Measurements from ENCODE around the gene RPH3AL.

DNA sequence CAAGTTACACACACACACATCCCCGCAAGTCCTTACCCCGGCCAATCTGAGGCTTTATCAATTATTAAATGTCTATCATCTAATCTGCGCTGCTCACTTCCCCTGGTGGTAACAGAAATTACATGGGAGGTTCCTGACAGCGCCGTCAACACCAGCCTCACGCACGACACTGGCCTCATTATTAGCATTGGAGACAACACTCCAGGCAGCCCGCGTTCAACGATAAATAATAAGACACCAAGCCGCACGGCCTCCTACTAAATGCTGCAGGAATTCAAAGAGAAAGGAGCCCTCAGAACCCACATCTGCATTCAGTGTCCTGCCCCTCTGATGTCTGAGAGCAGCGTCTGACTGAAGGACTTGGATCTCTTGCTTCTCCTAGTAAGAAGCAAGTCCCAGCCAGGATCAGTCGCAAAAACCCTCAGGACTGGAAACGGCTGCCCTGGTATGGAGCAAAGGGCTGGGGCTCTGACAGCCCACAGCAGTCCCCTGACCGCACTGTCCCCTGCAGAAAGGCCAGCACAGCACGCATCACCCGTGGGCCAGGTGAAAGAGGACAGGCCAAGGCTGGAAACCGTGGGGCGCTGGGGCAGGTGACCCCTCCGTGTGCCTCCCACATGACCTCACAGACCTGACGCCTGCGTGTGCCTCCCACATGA, 7.6 kb upstream of the RPH3AL start:
- TF ChIP-seq, protein P1, sequence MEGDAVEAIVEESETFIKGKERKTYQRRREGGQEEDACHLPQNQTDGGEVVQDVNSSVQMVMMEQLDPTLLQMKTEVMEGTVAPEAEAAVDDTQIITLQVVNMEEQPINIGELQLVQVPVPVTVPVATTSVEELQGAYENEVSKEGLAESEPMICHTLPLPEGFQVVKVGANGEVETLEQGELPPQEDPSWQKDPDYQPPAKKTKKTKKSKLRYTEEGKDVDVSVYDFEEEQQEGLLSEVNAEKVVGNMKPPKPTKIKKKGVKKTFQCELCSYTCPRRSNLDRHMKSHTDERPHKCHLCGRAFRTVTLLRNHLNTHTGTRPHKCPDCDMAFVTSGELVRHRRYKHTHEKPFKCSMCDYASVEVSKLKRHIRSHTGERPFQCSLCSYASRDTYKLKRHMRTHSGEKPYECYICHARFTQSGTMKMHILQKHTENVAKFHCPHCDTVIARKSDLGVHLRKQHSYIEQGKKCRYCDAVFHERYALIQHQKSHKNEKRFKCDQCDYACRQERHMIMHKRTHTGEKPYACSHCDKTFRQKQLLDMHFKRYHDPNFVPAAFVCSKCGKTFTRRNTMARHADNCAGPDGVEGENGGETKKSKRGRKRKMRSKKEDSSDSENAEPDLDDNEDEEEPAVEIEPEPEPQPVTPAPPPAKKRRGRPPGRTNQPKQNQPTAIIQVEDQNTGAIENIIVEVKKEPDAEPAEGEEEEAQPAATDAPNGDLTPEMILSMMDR (IDR thresholded peaks at IDR 0.05) = no peak
- TF ChIP-seq POLR2A (IDR thresholded peaks at IDR 0.05) = no peak
